Islet of Langerhans (tissue), 1 donor: Measurements from ENCODE around the gene KEL.

Experiments used
- FAIRE-seq: peaks from one replicate; lab custom pipeline; 2011; peaks lifted over from hg19 to GRCh38; lab: Jason Lieb, UNC

Gene KEL

DNA sequence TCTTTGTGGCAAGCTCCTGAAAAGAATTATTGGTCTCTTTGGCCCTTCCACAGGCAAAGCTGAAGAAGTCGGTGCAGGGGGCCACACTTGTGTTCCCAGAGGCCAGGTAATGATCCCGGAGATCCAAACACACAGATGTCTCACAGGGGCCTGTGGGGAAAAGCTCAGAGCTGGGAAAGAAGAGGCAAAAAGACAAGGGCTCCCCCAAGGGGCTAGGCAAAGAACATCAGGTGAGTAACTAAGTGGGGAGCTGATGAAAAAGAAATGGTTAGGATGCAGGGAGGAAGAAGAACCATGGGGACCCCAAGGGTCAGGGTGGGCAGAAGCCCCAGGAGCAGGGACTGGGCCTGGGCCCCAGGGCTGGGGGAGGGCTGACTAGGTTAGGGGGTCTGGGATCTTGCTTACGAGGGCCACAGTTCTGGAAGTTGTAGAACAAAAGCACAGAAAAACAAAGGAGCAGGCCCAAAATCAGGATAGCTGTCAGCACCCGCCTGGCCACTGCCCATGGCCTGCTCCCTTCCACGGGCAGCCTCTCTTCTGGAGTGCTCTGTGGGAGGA is 1.1 kb downstream of the KEL start:
- no peak for FAIRE-seq

DNA sequence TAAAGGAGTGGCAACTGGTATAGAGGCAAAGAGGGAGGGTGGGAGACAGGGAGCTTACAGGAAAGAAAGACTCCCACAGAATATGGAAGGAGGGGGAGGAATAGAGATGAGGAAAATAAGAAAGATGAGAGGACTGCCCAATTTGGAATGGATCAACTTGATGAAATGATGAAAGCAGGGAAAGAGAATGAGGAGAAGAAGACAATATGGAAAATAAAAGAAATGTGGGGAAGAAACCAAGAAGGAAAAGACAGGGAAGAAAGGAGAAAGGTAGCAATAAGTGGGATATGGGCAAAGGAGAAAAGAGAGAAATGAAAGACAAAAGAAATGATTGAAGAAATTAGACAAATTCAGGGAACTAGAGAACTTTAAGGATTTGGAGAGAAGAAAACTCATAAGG is 3.0 kb downstream of the KEL start:
- no peak for FAIRE-seq

DNA sequence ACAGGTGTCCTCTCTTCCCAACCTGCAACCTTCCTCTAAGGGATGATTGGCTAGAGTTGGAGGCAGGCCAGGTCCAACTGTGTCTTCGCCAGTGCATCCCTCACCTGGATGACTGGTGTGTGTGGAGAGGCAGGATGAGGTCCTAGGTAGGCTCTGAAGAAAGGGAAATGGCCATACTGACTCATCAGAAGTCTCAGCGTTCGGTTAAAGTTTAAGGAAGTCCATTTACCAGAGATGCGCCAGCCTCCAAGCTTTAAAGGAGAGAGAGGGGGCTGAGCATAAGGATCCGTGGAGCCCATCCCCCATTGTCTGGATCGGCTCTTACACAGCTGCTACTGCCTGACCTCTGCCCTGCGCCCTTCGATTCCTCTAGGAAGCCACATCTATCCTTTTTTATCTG is 4.4 kb downstream of the KEL start:
- no peak for FAIRE-seq

DNA sequence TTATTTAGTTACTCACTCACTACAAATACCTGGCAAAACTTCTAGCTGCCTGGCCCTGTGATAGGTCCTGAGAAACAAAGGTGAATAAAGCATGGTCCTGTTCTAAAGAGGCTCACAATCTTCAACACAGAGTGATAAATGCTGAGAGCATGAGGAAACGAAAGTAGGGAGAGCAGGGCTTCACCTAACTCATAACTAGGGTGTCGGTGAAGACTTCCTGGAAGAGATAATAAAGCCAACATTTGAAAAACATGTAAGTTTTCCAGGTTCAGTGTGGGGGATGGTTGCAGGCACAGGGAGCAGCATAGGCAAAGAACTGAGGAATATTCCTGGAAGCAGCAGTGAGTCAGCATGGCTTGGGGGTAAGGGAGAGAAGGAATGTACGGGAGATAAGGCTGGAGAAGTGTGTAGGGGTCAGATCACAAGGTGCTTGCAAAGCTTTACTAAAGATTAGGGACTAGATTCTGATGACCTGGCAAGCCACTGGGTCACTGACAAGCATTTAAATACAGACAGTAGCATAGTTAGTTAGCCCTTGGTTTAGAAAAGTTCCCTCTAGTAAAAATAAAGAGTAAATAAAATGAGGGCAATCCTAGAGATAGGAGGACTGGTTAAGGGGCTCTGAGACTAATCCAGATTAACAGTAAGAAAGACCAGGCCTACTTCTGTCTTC is 5.1 kb downstream of the KEL start:
- no peak for FAIRE-seq

DNA sequence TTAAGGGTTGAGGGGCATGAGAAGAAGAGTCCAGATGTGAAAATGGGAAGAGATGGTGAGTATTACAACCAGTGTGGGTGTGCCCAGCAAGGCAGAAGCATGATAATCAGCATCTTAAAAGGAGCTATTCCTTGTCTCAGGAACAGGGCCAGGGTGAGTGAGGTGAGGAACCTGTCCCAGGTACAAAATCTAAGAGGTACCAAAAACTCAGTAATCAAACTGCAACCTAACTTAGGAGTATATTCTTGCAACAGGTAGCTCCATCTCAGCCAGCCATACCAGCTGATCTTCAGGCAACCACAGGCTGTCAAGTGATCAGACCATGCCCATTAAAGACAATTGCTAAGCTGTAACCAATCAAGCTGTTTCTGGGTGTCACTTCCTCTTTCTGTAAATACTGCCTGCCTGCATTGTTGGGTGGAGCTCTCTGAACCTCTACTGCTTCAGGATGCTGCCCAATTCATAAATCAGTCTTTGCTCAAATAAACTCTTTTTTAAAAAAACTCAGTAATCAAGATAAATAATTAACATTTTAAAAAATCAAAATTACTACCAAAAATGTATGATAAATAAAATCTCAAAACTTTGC is 7.4 kb downstream of the KEL start:
- no peak for FAIRE-seq

DNA sequence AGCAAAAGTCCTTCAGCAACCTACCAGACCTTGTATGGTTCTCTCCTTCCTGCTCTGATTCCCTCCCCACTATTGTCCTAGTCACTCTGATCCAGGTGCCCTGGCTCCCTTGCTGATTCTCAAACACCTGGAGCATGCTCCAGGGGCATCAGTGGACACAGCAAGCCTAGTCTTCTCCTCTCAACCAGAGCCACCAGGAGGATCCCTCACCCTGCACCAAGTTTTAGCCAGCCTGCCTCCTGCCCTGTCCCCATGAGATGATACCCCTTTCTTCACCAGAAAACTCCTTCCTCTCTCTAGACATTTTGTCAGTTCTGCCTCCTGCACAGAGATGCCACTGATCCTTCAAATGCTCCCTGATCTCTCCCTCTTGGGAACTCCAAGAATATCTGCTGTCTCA is 11.9 kb downstream of the KEL start:
- FAIRE-seq: no peak

DNA sequence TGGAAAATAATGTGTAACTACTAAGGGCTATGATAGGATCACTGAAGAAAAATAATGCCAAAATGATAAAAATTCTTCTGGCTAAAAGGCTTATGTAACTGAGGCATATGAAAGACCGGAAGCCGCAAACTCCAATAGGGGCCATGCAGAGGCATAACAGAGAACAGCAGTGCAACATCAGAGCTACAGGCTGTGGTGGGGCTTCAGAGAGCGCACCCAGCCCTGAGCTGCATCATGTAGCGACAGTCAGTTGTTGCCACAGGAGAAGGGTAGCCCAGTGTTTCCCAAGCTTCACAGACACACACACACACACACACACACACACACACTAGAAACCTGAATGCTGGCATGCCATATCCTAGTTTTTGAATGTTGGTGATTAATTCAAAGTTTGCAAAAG is 13.6 kb downstream of the KEL start:
- no peak for FAIRE-seq

DNA sequence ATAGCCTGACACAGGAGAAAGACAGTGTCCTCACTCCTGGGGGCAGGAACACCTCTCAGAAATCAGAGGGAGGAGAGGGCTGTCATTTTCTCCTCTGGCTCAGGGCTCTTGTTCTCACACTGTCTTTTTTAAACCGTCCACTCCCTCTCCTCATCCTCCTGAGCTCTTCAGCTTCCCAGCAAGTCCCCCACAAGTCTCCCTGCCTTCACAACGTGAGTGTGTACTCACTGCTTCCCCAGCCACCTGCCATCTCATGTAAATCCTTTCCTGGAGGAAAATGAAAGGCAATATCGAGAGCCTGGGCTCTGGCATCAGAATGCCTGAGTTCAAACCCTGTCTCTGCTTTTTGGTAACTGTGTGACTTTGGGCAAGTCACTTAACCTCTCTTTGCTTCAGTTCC is 17.2 kb downstream of the KEL start:
- FAIRE-seq: no peak

DNA sequence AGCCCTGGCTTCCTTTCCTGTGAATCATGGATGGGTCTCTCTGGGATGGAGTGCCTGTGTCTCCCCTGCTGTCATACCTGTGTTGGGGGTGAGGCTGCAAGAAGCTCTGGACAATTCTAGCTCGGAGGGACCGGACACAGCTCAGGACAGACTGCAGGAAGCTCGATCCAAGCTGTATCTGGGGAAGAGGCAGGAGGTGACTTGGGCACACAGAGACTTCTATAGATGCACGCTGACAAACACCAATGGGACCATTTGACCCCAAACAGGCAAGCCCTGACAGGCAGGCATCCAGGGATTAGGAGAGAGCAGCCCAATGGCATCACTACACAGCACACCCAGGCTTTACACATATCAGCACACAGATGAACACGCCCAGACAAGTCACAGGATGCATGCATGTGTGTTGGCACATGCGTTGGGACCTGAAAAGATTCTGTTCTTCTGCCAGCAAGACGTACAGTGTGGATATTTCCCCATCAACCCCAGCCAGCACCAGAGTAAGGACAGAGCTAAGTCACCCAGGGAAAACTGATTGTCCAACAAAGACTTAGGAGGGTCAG is 18.4 kb downstream of the KEL start:
- FAIRE-seq: no peak

DNA sequence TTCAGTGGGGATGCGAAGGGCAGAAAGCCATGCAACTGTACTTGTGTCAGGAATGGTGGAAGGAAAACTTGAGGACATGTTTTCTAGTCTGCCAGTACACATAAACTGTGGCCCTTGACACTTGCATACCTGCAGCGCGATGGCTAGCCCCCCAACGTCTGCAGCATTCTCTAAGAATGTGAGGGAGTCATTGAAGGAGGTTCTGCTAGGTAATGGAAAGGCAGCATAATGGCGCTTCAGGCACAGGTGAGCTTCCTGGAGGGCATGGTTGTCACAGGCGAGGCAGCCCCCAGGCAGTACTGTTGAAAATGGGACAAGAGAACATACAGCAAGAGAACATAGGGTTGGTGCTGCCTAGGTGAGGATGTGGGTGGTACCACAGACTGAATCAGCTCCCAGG is 19.4 kb downstream of the KEL start:
- FAIRE-seq: no peak

DNA sequence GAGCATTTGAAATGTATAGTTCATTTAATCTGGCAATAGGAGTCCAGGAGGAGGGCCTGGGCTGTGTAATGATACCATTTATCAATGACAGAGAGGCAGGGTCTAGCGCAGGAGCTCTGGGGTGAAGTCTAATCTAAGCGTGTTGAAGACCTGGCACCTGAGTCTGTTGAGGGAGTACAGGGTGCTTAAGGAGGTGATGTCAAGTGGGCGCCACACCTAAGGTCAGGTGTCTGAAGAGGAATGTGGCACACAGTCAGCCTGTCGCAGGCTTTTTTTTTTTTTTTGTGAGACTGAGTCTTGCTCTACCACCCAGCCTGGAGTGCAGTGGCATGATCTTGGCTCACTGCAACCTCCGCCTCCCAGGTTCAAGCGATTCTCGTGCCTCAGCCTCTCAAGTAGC is 20.6 kb downstream of the KEL start:
- no peak for FAIRE-seq

DNA sequence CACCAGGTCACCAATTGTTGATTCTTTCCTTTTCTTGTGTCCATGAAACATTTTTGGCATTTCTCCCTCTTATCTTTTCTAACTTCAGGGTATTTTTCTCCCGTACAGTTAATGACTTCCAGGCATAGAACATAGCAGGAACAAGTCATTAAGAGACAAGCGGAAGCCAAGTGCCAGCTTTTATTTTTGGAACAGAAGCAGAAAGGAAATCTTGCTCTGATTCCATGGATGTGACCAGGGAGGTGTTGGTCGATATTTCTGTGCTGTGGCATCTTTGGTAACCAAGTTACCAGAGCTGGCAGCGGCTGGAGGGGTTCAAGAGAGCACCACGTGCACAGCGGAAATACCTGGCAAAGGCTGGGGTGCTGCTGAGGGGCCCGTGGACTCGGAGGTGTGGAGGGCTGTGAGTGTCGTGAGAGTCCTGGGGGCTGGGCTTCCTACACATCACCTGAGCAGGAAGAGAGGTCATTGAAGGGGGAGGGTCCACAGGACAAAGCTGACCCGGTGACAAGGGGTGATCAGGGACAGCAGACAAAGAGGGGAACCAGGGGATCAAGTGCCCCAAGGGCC is 21.1 kb downstream of the KEL start:
- no peak for FAIRE-seq

DNA sequence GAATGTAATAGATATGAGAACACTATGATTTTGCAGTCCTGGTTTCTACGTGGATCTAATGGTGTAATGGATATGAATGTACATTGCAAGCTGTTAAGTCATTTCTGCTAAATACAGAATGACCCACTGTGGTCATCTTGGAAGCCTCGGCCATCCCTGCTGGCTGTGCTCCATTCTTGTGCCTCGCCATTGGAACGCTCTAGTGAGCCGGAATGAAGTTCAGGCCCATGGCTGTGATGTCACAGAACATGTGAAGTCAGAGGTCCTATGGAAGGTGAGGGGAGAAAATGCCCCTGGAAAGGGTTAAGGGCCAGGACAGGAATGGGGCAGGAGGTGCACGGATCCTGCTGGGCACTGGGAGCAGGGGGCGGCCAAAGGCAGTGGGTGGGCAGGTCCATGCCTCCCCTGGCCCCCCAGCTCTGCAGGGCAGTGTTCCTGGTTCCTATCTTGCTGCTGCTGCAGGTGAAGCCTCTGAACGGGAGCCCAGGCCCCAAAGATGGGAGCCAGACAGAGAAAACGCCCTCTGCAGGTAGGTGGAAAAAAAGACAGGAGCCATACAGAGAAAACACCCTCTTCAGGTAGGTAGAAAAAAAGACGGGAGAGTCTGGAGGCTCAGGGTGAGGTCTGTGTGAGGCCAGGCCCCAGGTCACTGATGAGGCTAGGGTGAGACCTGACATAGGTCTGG is 22.8 kb downstream of the KEL start, which contains the start of gene LLCFC1:
TSS of gene LLCFC1 (plus strand) at position 259 of the 685 bp plus-strand sequence. CDS start at position 397, 138 bp downstream.
- FAIRE-seq: no peak

DNA sequence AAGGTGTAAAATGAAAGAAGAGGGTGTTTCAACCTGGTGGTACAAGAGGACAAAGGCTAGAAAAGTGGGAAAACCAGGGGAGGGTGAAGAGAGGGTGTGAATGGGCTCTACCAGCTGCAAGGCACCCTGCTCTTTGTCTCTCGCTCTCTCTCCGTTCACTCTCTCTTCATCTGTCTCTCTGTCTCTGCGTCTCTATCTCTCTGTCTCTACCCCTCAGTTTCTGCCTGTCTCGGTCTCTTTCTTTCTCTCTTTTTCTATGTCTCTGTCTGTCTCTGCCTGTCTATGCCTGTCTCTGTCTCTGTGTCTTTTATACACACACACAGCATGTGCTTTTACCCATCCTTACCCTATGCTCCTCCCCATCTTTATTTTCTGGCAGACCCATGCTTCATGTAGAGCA is 23.6 kb downstream of the KEL start:
- FAIRE-seq: no peak

DNA sequence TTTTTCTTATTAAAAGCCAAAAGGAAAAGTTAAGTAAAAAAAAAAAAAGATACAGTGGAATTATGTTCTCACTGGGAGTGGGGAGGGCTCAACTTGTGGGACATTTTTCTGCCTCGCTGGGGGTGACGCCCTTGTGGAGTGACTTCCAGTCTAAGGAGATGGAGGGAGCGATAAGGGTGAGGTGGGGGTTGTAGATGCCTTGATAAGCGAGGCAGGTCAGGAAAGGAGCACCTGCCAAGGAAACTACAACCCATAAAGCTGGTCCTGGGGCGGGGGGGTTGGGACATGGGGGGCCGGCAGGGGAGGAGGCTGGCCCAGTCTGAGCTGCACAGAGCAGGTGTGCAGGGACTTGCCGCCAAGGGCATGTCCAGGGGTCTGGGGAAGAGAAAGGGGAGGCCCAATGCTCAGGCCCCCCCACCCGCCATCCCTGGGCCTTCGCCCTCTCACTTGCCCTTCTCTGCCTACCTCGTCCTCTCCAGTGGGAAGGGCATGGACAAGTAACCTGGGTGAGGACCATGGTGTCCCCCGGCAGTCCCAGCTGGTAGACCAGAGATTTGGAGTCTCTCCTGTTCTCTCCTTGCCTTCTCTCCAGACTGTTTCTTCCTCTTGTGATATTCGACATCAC is 26.1 kb downstream of the KEL start:
- no peak for FAIRE-seq

DNA sequence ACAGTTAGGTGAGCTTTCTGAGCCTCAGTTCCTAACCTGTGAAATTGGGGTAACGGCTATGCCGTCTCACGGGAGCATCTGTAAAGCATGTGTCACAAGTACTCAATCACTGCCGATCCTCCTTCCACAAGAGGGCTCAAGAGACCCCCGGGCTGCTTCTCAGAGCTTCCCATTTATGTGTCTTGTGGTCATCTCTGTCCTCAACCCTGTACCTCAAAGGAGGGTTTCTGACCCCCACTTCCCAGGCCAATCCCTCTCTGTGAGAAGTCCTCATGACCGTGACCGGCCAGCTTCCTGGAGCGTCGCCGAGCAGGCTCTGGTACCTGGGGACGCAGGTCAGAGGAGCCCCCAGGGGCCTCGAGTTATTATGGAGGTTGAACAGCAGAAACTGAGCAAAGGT is 28.1 kb downstream of the KEL start:
- no peak for FAIRE-seq

DNA sequence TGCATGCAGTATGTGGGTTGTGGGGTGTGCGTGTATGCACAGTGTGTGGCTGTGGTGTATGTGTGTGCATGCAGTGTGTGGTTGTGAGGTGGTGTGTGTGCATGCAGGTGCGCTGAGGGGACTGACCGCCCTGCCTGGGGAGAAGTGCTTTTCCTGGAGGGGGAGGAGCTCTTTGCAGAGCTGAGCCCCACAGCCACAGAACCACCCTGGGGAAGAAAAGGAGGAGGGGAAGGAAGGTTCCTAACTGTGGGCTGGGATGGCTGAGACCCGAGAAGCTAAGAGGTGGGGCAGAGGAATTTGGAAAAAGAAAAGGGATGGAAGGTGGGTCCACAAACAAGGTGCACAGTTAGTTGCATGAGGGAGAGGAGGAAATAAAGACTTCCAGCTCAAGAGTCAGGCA is 28.5 kb downstream of the KEL start, which contains the start of gene TRPV5:
TSS of gene TRPV5 (minus strand) at position 123 of the 400 bp plus-strand sequence. CDS start 287 bp downstream, outside the sequence.
- FAIRE-seq: no peak

DNA sequence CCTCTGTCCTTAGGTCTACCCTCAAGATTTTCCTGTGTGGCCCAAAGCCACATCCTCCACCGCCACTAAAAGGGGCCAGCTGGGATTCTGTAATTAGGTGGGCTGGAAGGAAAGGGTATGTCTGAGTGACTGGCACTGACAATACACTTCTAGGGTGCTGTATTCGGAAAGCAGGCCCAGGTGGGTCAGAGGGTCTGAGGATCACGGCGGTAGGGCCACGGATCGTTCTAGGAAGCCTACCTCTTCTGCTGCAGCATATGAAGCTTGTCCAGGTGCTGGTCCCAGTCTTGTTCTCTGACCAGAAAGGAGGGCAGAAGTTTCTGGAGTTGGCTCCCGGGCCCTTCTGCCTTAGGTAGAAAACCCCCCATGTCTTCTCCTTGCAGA is 29.1 kb downstream of the KEL start:
- FAIRE-seq: no peak

DNA sequence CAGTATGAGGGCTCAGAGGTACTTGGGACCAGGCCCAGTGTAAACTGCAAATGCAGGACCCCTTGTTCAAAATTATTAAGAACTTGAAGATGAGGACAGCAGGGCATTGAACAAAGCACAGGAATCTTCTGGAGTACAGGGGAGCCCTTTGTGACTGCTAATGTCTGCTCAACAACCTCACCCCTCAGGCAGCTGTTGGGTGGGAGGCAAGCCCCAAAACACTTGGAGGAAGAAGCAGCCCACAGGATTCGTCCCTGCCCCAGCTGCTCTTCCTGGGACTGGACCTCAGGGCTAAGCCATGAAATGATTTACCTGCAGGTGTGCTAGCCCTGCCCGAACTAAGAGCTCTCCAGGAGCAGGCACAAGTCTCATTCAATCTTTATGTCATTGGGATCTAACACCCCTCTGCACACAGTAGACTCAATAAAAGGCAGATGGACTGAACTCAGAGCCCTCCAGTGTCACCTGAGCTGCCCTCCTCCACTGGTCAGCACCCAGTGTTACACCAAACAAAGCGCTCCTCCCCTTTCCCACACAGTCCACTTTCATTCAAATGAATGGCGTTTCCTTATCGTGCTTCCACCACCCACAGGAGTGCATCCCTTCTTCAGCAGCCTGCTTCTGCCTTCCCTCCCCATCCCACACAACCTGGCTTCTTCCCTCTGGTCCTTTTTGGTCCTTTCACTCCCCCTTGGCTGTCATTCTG is 29.6 kb downstream of the KEL start:
- FAIRE-seq: no peak

DNA sequence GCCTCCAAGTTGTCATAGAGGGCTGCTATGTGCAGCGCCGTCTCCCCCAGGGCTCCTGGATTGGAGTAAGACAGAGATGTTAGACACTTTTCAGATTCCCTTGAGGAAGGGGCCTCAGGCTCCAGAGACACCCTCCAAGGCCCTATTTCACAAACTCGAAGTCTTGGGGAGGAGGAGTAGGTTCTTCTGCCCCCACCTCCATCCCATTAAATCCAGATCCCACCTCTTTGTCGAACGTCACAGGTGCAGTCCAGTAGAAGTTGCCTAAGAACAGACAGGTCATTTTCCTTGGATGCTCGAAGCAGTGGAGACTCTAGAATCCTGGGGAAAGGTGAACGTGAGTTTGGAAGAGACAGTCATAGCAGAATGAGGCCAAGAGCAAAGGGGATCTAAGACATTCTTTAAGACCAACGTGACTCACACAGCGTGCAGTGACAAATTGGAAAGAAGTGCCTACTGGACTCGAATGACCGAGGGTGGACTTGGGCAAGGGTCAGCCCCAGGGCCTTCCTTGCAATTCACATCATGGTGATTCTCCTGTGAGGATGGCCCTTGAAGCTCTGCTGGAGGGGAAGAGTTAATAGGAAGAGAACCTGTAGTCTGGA is 31.9 kb downstream of the KEL start:
- FAIRE-seq: no peak

DNA sequence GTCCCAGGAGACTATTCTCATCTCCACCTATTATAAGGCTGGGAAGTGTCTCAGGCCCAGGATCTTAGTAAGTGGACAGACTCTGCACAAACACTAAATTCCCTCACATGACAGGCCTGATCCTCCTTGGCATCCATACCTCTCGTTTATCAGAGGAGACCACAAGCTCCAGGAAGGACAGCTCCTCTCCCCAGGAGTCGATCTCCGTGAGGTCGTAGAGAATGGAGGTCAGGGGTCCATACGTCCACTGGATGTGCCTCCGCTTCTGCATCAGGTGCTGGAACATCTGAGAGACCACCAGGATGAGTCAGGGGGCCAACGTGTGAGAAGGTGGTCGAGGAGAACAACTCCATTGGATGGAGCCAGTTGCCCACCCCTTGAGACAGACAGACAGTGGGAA is 34.2 kb downstream of the KEL start:
- FAIRE-seq: no peak
